Stomach (tissue), 9 donors: ENCODE measurements around the gene COL18A1. TPM values are rescaled to one million over a fixed set of nuclear protein-coding genes. Genes with fewer than 3 reads are reported as not detected.

ENCODE experiments used
- DNase-seq, 2 donors: peaks; one replicate each; pipeline versions ENCODE4 v3.0.0 to v3.0.0-alpha.2; 2013 to 2019
- H3K27ac ChIP-seq, 5 donors: fragments of 200-600 bp in 4 of 5; sonication (generic) in 4 of 5; one replicate each; pipeline ENCODE4 v1.5.1; 2013 to 2019; ENCODE audit warnings: mild to moderate bottlenecking in 1 of 5, moderate library complexity in 1 of 5
- H3K27me3 ChIP-seq, 3 donors: fragments of 200-600 bp; sonication (generic); one replicate each; pipeline ENCODE4 v1.5.1; 2017 to 2019; ENCODE audit warnings: mixed run types in 1 of 3
- H3K36me3 ChIP-seq, 4 donors: fragments of 200-600 bp; sonication (generic); 1 replicate in 3 of 4; 2 replicates in 1 of 4; pipeline ENCODE4 v1.5.1; 2016 to 2019
- H3K4me1 ChIP-seq, 4 donors: fragments of 200-600 bp; sonication (generic); one replicate each; pipeline ENCODE4 v1.5.1; 2016 to 2019
- H3K4me3 ChIP-seq, 4 donors: fragments of 200-600 bp; sonication (generic) in 3 of 4; one replicate each; pipeline ENCODE4 v1.5.1; 2016 to 2019; ENCODE audit warnings: mild to moderate bottlenecking in 1 of 4
- H3K9me3 ChIP-seq, 4 donors: fragments of 200-600 bp; sonication (generic); one replicate each; pipeline ENCODE4 v1.5.1; 2016 to 2019
- EP300 ChIP-seq: sonication (generic); formaldehyde crosslinking; IDR thresholded peaks from one replicate; pipeline ENCODE4 v1.6.1; 2017; ENCODE audit warnings: antibody characterized with exemption
- POLR2A ChIP-seq, 4 donors: fragments of 450-650 bp; IDR thresholded peaks; one replicate each; pipeline ENCODE4 v1.6.1; 2016; ENCODE audit warnings: antibody characterized with exemption in 4 of 4, control low read depth in 2 of 4, mild to moderate bottlenecking in 1 of 4, moderate library complexity in 1 of 4
- POLR2AphosphoS5 ChIP-seq, 3 donors: sonication (generic); formaldehyde crosslinking; IDR thresholded peaks; one replicate each; pipeline ENCODE4 v1.6.1; 2016; ENCODE audit warnings: antibody characterized with exemption in 3 of 3
- WGBS, 5 donors: extraction: QIAGEN DNeasy Blood & Tissue Kit in 3 of 5; methylation state at CpG; one replicate each; pipeline versions ENCODE4 v1.1.5 to v1.1.7; 2013 to 2018; 5-methylcytosine and 5-hydroxymethylcytosine counted together
- intact Hi-C: fragments of 100-400 bp; cut with DNase I; formaldehyde crosslinking; loops from one replicate; pipeline ENCODE4 v1.15.1; 2023; ENCODE audit warnings: low total_unique reads
- polyA plus RNA-seq, 3 donors: library from polyadenylated mRNA; stranded (reverse); fragments of 200-250 nt; gene quantifications; one replicate each; pipeline ENCODE4 v1.2.3, GENCODE V29; 2013
- total RNA-seq, 5 donors: library from RNA; depleted of rRNA; stranded (reverse); fragments of >200 nt; gene quantifications; one replicate each; pipeline versions ENCODE4 v1.1.0 to v1.2.3, GENCODE V29; 2014 to 2016
- TF ChIP-seq, protein P1 (sequence below), 7 experiments: fragments of 450-650 bp in 4 of 7; fragments of 200-600 bp in 3 of 7; sonication (generic) in 3 of 7; IDR thresholded peaks; one replicate each; pipeline ENCODE4 v1.5.1; 2016 to 2019; ENCODE audit warnings: antibody characterized with exemption in 7 of 7, control low read depth in 2 of 7, mild to moderate bottlenecking in 1 of 7
- donor health status: healthy with polysubstance abuse.
- donor health status: Bipolar disorder and iron deficiency.
- donor health status: healthy.

The COL18A1 gene
- total and polyA plus RNA-seq, 8 donors = 19.8 to 212 (median 34.6) TPM

DNA sequence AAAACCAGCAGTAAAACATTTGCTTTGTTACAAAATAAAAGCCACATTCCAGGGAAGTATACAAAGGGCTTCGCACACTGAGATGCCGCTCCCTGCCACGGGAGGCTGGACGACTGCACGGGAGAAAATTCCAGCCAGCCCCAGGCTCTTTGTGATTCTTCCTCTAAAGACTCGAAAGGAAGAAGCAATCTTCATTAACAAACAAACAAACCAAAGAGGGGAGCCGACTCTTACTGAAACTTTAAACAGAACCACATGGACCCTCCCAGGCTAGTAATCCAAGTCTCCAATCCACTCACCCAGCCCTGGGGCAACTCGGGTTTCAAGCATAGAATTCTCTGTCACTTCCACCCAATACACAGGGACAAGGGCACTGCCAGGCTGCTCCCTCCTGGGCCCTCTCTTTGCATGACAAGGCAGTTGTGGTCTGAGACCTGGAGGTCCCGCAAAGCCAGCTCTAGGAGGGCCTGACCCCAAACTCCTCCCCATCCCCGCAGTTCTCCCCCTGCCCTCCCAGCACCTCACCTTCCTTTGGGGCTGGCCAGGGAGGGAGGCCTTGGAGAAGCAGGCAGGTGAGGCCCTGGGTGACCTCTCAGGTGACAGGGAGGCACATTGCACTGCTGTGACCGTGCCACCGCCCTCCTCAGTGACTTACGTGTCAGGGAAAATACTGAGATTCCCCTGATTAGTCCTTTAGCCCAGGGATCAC lies 26.6 kb upstream of the COL18A1 start:
- TF ChIP-seq, protein P1, sequence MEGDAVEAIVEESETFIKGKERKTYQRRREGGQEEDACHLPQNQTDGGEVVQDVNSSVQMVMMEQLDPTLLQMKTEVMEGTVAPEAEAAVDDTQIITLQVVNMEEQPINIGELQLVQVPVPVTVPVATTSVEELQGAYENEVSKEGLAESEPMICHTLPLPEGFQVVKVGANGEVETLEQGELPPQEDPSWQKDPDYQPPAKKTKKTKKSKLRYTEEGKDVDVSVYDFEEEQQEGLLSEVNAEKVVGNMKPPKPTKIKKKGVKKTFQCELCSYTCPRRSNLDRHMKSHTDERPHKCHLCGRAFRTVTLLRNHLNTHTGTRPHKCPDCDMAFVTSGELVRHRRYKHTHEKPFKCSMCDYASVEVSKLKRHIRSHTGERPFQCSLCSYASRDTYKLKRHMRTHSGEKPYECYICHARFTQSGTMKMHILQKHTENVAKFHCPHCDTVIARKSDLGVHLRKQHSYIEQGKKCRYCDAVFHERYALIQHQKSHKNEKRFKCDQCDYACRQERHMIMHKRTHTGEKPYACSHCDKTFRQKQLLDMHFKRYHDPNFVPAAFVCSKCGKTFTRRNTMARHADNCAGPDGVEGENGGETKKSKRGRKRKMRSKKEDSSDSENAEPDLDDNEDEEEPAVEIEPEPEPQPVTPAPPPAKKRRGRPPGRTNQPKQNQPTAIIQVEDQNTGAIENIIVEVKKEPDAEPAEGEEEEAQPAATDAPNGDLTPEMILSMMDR (IDR thresholded peaks at IDR 0.05) = no peak
- TF ChIP-seq POLR2A (IDR thresholded peaks at IDR 0.05) = no peak
- no peak for TF ChIP-seq EP300
- TF ChIP-seq POLR2AphosphoS5 (IDR thresholded peaks at IDR 0.05) = no peak
- Histone ChIP-seq H3K4me1 (no peaks in the 10 kb centered on the region), H3K4me3 (no peak overlapping the region), H3K27me3 (peaks cover 0 to 52% (median 0%) of the 10 kb centered on the region in 3 donors), H3K9me3 (peaks cover 0 to 6% (median 0%) of the 10 kb centered on the region in 4 donors), H3K36me3 (no peaks in the 10 kb centered on the region), H3K27ac (no peak overlapping the region)
- WGBS, 5 donors = 32 to 45% (median 34%) methylated on average over 12 to 13 of the region's 13 CpGs
- intact Hi-C loops = no loop called here
- DNase-seq = no peak

DNA sequence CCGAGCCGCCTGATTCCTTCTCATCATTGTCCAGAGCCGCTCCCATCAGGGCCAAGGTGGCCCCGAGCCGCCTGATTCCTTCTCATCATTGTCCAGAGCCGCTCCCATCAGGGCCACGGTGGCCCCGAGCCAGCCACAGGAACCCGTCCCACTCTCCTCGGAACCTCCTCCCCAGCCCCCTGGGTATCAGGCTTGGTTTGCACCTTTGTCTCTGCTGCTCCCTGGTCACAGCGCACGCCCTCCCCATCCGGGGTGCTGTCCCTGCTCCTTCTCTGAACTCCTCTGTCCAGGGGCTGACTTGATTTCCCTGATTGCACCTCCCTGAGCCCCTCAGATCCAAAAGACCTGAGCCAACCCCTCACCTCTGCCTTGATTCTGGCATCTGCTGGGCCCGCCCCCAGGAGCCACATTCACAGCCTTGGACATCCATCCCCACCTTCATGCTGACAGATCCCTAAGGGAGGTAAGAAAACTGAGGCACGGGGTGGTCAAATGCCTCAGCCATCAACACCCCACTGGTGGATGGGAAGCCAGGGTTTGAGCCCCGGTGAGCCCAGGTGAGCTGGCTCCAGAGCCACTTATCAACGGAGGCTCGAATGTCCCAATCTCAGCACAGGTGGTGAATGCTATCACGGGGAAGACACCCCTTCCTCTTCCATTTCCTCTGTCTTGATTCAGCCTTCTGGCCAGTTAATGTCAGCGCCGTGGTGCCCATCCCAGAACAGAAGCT lies 25.6 kb upstream of the COL18A1 start:
- peaks cover 0 to 51% (median 4%) of the 10 kb centered on the region in 3 donors for H3K27me3 ChIP-seq
- no peak overlapping the region for H3K4me3 ChIP-seq
- DNase-seq = no peak
- no peak for TF ChIP-seq POLR2AphosphoS5 (IDR thresholded peaks at IDR 0.05)
- TF ChIP-seq POLR2A (IDR thresholded peaks at IDR 0.05) = no peak
- no peak for TF ChIP-seq EP300
- TF ChIP-seq, protein P1 (IDR thresholded peaks at IDR 0.05) = no peak
- no peaks in the 10 kb centered on the region for H3K4me1 ChIP-seq
- intact Hi-C loops = no loop called here
- H3K9me3 ChIP-seq = peaks cover 0 to 6% (median 0%) of the 10 kb centered on the region in 4 donors
- no peaks in the 10 kb centered on the region for H3K36me3 ChIP-seq
- no peak overlapping the region for H3K27ac ChIP-seq
- WGBS, 5 donors = 80 to 86% (median 83%) methylated on average over 17 to 21 of the region's 21 CpGs

DNA sequence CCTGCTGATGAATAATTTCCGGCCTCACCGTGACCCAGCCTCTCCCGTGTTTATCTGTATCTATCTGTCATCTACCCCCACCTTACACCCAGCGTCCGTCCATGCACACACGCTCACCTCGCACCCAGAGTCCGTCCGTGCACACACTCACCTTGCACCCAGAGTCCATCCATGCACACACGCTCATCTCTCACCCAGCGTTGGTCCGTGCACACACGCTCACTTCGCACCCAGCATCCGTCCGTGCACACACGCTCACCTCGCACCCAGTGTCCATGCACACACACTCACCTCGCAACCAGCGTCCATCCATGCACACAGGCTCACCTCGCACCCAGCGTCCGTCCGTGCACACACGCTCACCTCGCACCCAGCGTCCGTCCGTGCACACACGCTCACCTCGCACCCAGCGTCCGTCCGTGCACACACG lies 25.0 kb upstream of the COL18A1 start:
- no peak overlapping the region for H3K27ac ChIP-seq
- no peak for DNase-seq
- H3K27me3 ChIP-seq = peaks cover 0 to 50% (median 4%) of the 10 kb centered on the region in 3 donors
- peaks cover 0 to 6% (median 0%) of the 10 kb centered on the region in 4 donors for H3K9me3 ChIP-seq
- TF ChIP-seq EP300 (no peak), POLR2AphosphoS5 (IDR thresholded peaks at IDR 0.05) (no peak), POLR2A (IDR thresholded peaks at IDR 0.05) (no peak)
- TF ChIP-seq, protein P1 (IDR thresholded peaks at IDR 0.05) = no peak
- no peaks in the 10 kb centered on the region for H3K36me3 ChIP-seq
- H3K4me1 ChIP-seq = no peaks in the 10 kb centered on the region
- intact Hi-C loops = no loop called here
- H3K4me3 ChIP-seq = no peak overlapping the region
- whole genome bisulfite sequencing, 5 donors = 87 to 93% (median 92%) methylated on average over 25 to 35 of the region's 35 CpGs

DNA sequence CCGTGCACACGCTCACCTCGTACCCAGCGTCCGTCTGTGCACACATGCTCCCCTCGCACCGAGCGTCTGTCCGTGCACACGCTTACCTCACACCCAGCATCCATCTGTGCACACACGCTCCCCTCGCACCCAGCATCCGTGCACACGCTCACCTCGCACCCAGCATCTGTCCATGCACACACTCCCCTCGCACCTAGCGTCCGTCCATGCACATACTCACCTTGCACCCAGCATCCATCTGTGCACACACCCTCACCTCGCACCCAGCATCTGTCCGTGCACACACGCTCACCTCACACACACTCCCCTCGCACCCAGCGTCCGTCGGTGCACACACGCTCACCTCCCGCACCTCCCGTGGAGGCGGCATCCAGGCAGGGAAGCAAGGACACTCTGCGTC lies 24.4 kb upstream of the COL18A1 start:
- intact Hi-C loops = no loop called here
- Histone ChIP-seq H3K36me3 (no peaks in the 10 kb centered on the region), H3K27me3 (peaks cover 0 to 54% (median 4%) of the 10 kb centered on the region in 3 donors), H3K27ac (no peak overlapping the region), H3K4me3 (no peak overlapping the region), H3K9me3 (peaks cover 0 to 6% (median 0%) of the 10 kb centered on the region in 4 donors), H3K4me1 (no peaks in the 10 kb centered on the region)
- DNase-seq = no peak
- WGBS, 5 donors = 91 to 97% (median 94%) methylated on average over 30 of the region's 30 CpGs
- TF ChIP-seq POLR2A (IDR thresholded peaks at IDR 0.05) (no peak), POLR2AphosphoS5 (IDR thresholded peaks at IDR 0.05) (no peak), EP300 (no peak)
- TF ChIP-seq, protein P1 (IDR thresholded peaks at IDR 0.05) = no peak
